ENCODE measurements around the gene CASQ1. TPM values are rescaled to one million over a fixed set of nuclear protein-coding genes. Genes with fewer than 3 reads are reported as not detected.

CASQ1 gene
- total and polyA plus RNA-seq, 2 donors (not counting 1 experiment from before 2014, with no cell fraction given) = not detected

GRCh38 chr1:160209321-160210046, 19.1 kb downstream of the CASQ1 start:
- Histone ChIP-seq H2AFZ (ENCODE audit: insufficient read depth, low read depth, low read length, poor library complexity, severe bottlenecking) (no peak overlapping the region), H3K36me3 (replicated peaks in 1 of 2; ENCODE audit: control extremely low read depth in 1 of 2, control insufficient read depth in 1 of 2, extremely low read depth in 1 of 2, insufficient read depth in 2 of 2, low read length in 1 of 2) (peaks cover 19 to 56% of the 10 kb centered on the region in 2 experiments), H4K20me1 (ENCODE audit: control insufficient read depth, insufficient read depth, low read length, poor library complexity, severe bottlenecking) (no peaks in the 10 kb centered on the region), H3K4me3 (ENCODE audit: control extremely low read depth in 1 of 5, extremely low read depth in 1 of 5, insufficient read depth in 1 of 5, low read depth in 2 of 5, low read length in 4 of 5) (no peak overlapping the region), H3K9ac (ENCODE audit: low read length) (no peak overlapping the region), H3K9me3 (ENCODE audit: control extremely low read depth in 1 of 3, control insufficient read depth in 2 of 3, insufficient read depth in 1 of 3, low read length in 2 of 3) (no peaks in the 10 kb centered on the region), H3K4me2 (replicated peaks; ENCODE audit: low read depth, low read length, poor library complexity, severe bottlenecking) (no peak overlapping the region), H3K27ac (ENCODE audit: low read length in 2 of 2) (peak overlapping the region in 1 of 2 donors; percentile 98), H3K4me1 (ENCODE audit: control insufficient read depth in 2 of 2, insufficient read depth in 2 of 2, low read length in 2 of 2) (peaks cover 18 to 24% of the 10 kb centered on the region in 2 donors), H3K79me2 (ENCODE audit: control insufficient read depth, insufficient read depth, low read length) (peaks cover 15% of the 10 kb centered on the region), H3K27me3 (replicated peaks in 1 of 4; ENCODE audit: control extremely low read depth in 1 of 4, control insufficient read depth in 3 of 4, insufficient read depth in 4 of 4, low read length in 3 of 4) (no peaks in the 10 kb centered on the region)
- H3K4me1 Mint-ChIP-seq = peaks cover 47% of the 10 kb centered on the region
- no peak for ATAC-seq (ENCODE audit: low read depth)
- ChIA-PET CTCF (interaction anchor here (1.1 to 9.2 kb wide), 3 partner anchors 10 to 82 kb away, joined by 4 to 77 read pairs (median 5); no protein-coding TSS in a partner anchor), POLR2A (no interaction called here)
- no peaks in the 10 kb centered on the region for H3K27me3 Mint-ChIP-seq
- H3K9me3 Mint-ChIP-seq (ENCODE audit: insufficient read depth) = no peaks in the 10 kb centered on the region
- no peak for TF ChIP-seq EZH2 (IDR thresholded peaks at IDR 0.05; ENCODE audit: borderline replicate concordance, insufficient read depth, low read depth, low read length, poor library complexity, severe bottlenecking)
- TF ChIP-seq CTCF (IDR thresholded peaks at IDR 0.05) = no peak
- no peak for DNase-seq
- 95% methylated on average over 4 of the region's 7 CpGs for WGBS (ENCODE audit: insufficient coverage)
- H3K4me3 Mint-ChIP-seq = no peak overlapping the region
- intact Hi-C loops (cut with micrococcal nuclease) = no loop called here
- H3K27ac Mint-ChIP-seq = peak overlapping the region; percentile 77

GRCh38 chr1:160210561-160210960, 20.2 kb downstream of the CASQ1 start:
- peaks cover 22 to 66% of the 10 kb centered on the region in 2 experiments for H3K36me3 ChIP-seq (replicated peaks in 1 of 2; ENCODE audit: control extremely low read depth in 1 of 2, control insufficient read depth in 1 of 2, extremely low read depth in 1 of 2, insufficient read depth in 2 of 2, low read length in 1 of 2)
- no peak overlapping the region for H3K4me3 Mint-ChIP-seq
- ChIA-PET POLR2A (interaction anchor here (0.9 kb wide), 1 partner anchor 17 kb away, joined by 3 read pairs; no protein-coding TSS in a partner anchor), CTCF (interaction anchor here (1.7 to 2.9 kb wide), 3 partner anchors 10 to 80 kb away, joined by 5 to 11 read pairs (median 9); no protein-coding TSS in a partner anchor)
- no peak overlapping the region for H3K4me3 ChIP-seq (ENCODE audit: control extremely low read depth in 1 of 5, extremely low read depth in 1 of 5, insufficient read depth in 1 of 5, low read depth in 2 of 5, low read length in 4 of 5)
- H3K9me3 Mint-ChIP-seq (ENCODE audit: insufficient read depth) = no peaks in the 10 kb centered on the region
- intact Hi-C loops (cut with micrococcal nuclease) = no loop called here
- peak overlapping the region; percentile 17 for H3K27ac Mint-ChIP-seq
- TF ChIP-seq CTCF (IDR thresholded peaks at IDR 0.05) (no peak), EZH2 (IDR thresholded peaks at IDR 0.05; ENCODE audit: borderline replicate concordance, insufficient read depth, low read depth, low read length, poor library complexity, severe bottlenecking) (no peak)
- H3K79me2 ChIP-seq (ENCODE audit: control insufficient read depth, insufficient read depth, low read length) = peaks cover 12% of the 10 kb centered on the region
- no peak overlapping the region for H3K9ac ChIP-seq (ENCODE audit: low read length)
- H3K9me3 ChIP-seq (ENCODE audit: control extremely low read depth in 1 of 3, control insufficient read depth in 2 of 3, insufficient read depth in 1 of 3, low read length in 2 of 3) = no peaks in the 10 kb centered on the region
- H3K4me1 ChIP-seq (ENCODE audit: control insufficient read depth in 2 of 2, insufficient read depth in 2 of 2, low read length in 2 of 2) = peaks cover 13 to 18% of the 10 kb centered on the region in 2 donors
- DNase-seq = no peak
- no peak for ATAC-seq (ENCODE audit: low read depth)
- peaks cover 41% of the 10 kb centered on the region for H3K4me1 Mint-ChIP-seq
- H4K20me1 ChIP-seq (ENCODE audit: control insufficient read depth, insufficient read depth, low read length, poor library complexity, severe bottlenecking) = no peaks in the 10 kb centered on the region
- H2AFZ ChIP-seq (ENCODE audit: insufficient read depth, low read depth, low read length, poor library complexity, severe bottlenecking) = no peak overlapping the region
- no peaks in the 10 kb centered on the region for H3K27me3 Mint-ChIP-seq
- H3K27ac ChIP-seq (ENCODE audit: low read length in 2 of 2) = peak overlapping the region in 1 of 2 donors; percentile 41
- H3K27me3 ChIP-seq (replicated peaks in 1 of 4; ENCODE audit: control extremely low read depth in 1 of 4, control insufficient read depth in 3 of 4, insufficient read depth in 4 of 4, low read length in 3 of 4) = no peaks in the 10 kb centered on the region
- 83% methylated on average over 1 of the region's 5 CpGs for WGBS (ENCODE audit: insufficient coverage)
- no peak overlapping the region for H3K4me2 ChIP-seq (replicated peaks; ENCODE audit: low read depth, low read length, poor library complexity, severe bottlenecking)

Measured in B cell (primary cell).